HL-60/S4 (cell line): Measurements from ENCODE around the gene NRARP.
"Not testable (repeated sequence)": the region's sequence is repeated elsewhere in the genome, so short reads cannot be mapped to it uniquely, and the experiment has no call there.

Experiments used
- in situ Hi-C: fragments of 300-500 bp; cut with MboI; formaldehyde crosslinking; loops from 2 replicates; pipeline ENCODE4 v1.14.3; 2022; ENCODE audit warnings: low sequenced_read_pairs

NRARP gene, protein sequence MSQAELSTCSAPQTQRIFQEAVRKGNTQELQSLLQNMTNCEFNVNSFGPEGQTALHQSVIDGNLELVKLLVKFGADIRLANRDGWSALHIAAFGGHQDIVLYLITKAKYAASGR

DNA sequence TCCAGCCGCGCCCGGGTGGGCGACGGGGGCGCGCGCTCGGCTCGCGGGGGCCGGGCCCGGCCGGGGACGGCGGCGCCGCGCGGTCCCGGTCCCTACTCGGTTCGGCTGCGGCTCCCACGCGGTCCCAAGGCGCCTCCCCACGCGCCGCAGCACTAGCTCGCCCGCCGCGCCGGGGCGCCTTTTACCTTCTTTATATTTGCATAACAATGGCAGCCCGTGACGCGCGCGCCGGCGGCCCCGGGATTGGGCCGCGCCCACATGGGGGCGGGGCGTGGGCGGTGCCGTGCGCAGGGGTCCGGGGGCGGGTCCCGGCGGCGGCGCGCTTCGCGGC, at the start of gene NRARP:
Gene NRARP (minus strand): TSS at position 154 of the 331 bp plus-strand sequence. CDS start 343 bp downstream, outside the sequence.
- in situ Hi-C loops: no loop called here

DNA sequence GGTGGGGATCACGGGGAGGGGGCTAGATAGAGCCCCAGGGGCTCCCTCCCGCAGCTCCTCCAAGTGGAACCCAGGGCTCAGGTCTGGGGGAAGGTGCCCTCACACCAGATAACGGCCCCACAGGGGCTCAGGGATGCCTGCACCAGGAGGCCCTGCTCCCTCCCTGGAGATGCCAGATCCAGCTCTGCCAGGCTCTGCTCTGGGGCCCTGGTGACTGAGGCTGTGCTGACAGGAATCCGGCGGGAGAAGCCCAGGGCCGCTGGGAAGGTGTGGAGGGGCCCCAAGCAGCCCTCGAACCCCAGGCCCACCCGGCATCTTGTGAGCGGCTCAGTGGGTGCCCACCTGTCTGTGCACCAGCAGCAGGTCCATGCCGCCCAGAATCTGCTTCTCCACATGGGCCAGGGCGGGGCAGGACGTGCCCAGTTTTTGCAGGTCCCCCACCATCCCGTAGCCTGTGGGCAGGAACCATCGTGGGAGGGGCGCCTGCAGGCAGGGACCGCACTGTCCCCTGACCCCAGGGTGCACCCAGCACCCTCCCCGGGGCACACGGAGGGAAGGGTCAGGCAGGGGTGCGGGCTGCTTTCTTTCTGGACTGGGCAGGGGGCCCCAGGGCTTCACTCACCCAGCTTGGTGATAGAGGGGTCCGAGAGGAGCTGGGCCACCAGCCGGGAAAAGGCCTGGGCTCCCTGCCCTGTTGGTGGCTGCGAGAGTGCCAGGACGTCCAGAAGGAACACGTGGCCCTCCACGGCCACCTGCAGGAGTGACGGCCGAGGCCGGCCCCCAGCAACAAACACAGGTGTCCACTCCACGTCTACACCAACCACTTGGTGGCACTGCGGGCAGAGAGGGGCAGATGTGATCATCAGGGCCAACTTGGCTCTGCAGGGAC, 48.9 kb upstream of the NRARP start:
- in situ Hi-C loops: no loop called here

DNA sequence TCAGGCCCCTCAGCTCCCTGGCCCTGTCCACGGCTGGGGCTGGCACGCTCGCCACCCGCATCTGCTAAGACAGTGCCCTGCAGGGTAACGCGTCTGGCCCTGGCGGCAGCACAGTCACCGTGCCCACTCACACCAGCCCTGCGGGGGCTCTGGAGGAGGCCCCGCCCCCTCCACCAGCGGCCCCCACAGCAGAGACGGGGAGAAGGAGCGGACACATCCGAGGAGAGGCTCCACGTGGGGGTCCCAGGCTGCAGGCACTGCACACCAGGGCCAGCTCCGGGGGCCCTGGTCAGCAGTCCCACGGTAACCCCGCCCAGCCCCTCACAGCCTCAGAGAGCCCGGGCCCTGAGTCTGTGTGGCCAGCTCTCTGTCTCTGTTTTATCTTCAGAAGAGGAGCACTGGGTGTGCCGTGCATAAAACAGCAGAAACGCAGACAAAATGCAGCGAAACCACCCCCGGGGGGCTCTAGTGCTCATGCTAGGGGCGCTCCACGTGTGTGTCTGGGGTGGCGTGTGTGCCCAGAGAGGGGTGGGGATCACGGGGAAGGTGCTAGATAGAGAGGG, 47.5 kb upstream of the NRARP start:
- in situ Hi-C loops: no loop called here

DNA sequence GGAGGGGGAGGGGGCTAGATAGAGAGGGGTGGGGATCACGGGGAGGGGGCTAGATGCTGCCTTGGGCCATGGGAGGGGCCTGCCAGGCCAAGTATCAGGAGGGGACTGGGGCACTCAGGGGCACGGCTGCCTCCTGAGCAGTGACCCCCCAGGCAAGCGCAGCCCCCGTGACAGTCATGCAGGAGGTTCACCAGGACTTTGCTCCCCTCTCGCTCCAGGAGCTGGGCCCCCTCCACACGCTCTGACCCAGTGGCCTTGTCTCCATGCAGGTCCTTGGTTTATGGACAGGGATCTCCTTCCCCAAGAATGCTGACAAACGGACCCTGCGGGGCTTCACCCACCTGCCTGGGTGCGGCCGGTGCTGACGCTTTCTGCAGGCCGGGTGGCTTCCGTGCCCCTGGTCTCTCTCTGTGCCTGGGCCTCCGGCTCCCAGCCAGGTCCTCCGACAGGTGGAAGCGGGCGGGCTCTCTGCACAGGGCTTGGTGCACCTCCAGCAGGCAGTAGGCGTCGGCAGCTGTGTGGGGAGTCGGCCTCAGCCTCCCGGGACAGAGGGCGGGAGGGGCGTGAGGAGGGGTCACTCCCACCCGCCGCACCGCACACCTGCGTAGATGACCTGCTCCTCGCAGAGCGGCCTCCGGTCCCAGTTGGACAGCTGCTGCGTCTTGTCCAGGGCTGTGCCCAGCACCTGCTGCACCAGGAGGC, 46.8 kb upstream of the NRARP start:
- in situ Hi-C loops: no loop called here

DNA sequence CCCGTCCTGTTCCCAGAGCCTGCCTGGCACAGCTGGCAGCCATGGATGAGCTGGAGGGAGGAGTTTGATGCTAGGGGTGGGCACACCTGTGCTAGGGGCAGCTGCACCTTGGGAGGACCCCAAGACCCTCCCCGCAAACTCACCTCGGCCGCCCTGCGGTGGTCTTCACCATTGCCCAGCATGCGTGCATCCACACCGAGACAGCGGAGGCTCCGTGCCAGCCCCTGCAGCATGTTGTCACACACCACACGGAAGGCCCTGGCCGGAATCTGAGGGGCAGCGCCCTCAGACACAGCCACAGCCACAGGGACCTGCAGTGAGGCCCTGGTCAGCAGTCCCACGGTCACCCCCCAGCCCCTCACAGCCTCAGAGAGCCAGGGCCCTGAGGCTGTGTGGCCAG, 45.9 kb upstream of the NRARP start:
- in situ Hi-C loops: no loop called here

DNA sequence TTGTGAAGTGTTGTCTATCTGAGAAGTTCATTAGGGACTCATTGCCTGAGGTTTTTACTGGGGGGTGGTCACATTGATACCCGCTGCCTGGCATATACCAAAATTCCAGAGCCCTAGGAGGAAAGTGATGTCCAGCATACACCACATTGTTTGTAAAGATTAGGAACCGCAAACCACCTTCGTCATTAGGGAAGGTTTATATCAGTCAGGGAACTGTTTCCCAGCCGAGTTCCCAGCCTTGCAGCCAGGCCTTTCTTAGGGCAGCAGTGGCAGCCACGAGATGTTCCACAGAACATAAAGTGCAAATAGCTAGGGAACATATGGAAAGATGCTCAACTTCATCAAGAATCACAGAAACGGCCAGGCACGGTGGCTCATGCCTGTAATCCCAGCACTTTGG, 40.4 kb upstream of the NRARP start:
- in situ Hi-C loops: no loop called here

DNA sequence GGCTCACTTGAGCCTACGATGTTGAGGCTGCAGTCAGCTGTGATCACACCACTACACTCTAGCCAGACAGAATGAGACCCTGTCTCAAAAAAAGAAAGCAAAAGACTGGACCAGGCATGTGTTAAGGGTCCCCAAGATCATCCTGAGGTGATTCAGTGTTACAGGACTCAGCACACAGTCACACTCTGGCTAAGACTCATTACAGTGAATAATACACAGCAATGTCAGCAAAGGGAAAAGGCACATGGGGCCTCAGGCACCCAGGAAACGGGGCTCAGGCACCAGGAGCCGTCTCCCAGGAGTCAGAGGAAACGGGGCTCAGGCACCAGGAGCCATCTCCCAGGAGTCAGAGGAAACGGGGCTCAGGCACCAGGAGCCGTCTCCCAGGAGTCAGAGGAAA, 39.2 kb upstream of the NRARP start:
- in situ Hi-C loops: no loop called here

DNA sequence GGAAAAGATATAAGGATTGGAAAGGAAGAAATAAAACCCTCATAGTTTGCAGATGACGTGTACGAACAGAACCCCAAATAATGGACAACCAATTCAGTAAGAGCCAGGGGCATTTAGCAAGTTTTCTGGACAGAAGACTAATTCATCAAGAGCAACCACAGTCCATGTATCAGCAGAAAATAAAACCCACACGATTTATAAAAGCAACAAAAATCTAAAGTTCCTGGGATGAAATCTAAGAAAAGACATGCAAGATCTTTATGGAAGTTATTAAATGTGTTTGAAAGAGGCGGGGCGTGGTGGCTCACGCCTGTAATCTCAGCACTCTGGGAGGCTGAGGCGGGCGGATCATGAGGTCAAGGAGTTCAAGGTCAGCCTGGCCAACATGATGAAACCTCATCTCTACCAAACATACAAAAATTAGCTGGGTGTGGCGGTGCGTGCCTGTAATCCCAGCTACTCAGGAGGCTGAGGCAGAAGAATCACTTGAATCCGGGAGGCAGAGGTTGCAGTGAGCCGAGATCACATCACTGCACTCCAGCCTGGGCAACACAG, 37.9 kb upstream of the NRARP start:
- in situ Hi-C loops: not testable (repeated sequence)

DNA sequence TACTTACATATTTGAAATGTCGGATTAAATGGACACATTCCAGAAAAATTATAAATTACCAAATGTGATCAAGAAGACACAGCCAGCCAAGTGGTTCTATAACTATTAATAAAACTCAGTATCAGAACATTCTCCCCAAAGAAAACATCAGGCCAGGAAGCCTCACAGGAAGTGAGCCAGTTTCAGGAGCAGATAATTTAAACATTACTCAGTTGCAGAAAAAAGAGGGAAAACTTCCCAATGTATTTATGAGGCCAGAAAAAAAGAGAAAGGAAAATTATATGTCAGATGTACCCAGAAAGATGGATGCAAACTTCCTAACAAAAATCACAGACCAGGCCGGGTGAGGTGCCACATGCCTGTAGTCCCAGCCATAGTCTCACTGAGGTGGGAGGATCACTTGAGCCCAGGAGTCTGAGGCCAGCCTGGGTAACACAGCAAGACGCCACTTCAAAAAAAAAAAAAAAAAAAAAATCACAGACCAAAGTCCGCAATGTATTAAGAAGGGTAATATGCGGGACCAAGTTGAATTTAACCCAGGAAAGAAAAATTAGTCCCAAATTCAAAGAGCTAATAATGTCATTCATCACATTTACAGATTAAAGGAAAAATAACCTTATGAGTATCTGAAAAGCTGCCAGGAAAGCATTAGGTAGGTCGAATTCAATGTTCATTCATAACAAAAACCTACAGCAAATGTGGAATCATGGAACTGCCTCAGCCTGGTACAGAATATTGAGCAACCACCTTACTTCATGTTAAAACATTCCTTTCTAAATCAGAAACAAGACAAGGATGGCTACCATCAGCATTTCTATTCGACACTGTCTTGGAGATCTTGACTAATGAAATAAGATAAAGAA, 37.2 kb upstream of the NRARP start:
- in situ Hi-C loops: no loop called here

DNA sequence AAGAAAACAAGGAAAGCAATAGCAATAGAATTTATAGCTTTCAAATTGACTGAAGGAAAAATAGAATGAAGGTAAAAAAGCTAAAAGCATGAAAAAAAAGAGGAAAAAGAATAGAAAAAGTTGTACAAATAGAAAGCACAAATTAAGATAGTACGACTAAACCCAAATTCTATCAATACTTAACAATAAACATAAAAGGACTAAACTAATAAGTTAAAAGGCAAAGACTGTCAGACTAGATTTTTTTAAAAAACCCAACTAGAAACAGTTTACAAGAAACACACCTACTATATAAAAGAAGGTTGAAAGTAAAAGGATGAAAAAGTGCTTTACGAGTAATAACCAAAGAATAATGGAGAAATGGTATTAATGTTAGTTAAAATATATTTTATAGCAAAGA, 34.7 kb upstream of the NRARP start:
- in situ Hi-C loops: no loop called here

DNA sequence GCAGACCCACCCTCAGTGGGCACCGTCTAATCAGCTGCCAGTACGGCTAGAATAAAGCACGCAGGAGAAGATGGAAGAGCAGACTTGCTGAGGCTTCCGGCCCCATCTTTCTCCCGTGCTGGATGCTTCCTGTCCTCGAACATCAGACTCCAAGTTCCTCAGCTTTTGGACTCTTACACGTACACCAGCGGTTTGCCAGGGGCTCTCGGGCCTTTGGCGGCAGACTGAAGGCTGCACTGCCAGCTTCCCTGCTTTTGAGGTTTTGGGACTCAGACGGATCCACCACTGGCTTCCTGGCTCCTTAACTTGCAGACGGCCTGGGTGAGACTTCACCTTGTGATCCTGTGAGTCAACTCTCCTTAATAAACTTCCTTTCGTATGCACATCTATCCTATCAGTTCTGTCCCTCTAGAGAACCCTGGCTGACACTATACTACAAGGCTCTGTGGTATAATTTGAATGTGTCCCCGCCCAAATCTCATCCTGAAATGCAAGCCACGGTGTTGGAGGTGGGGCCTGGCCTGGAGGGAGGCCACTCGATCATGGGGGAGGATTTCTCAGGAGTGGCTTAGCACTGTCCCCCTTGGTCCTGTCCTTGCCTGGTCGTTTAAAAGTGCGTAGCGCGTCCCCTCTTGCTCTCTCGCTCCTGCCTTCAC, 31.1 kb upstream of the NRARP start:
- in situ Hi-C loops: no loop called here

DNA sequence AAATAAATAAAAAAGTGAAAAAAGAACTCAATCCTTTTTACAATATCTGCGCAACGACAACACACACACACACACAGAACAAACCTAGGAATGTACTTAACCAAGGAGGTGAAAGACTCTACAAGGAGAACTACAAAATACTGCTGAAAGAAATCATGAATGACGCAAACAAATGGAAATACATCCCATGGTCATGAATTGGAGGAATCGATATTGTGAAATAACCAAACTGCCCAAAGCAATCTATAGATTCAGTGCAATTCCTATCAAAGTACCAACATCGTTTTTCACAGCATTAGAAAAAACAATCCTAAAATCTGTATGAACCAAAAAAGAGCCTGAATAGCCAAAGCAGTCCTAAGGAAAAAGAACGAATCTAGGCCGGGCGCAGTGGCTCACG, 29.9 kb upstream of the NRARP start:
- in situ Hi-C loops: no loop called here

DNA sequence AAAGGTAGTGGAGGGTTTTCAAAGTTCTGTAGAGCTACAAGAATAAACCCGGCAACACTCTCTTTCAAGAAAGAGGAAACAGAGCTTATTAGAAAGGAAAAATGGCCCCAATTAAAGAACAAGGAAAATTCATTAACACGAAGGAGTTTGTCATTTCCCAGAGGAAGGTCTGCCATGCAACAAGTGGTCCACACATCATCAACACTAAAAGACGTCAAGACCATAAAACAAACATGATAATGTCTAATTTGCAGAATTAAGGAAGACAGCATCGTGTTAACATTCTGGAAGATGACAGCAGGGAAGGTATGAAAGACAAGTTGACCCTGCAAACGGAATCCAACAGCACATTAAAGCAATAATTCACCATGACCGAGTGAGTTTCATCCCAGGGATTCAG, 28.6 kb upstream of the NRARP start:
- in situ Hi-C loops: no loop called here

DNA sequence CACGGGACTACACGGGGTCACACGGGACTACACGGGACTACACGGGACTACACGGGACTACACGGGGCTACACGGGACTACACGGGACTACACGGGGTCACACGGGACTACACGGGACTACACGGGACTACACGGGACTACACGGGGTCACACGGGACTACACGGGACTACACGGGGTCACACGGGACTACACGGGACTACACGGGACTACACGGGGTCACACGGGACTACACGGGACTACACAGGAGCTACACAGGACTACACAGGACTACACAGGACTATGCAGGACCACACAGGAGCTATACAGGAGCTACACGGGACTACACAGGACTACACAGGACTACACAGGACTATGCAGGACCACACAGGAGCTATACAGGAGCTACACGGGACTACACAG, 27.5 kb upstream of the NRARP start:
- in situ Hi-C loops: not testable (repeated sequence)

DNA sequence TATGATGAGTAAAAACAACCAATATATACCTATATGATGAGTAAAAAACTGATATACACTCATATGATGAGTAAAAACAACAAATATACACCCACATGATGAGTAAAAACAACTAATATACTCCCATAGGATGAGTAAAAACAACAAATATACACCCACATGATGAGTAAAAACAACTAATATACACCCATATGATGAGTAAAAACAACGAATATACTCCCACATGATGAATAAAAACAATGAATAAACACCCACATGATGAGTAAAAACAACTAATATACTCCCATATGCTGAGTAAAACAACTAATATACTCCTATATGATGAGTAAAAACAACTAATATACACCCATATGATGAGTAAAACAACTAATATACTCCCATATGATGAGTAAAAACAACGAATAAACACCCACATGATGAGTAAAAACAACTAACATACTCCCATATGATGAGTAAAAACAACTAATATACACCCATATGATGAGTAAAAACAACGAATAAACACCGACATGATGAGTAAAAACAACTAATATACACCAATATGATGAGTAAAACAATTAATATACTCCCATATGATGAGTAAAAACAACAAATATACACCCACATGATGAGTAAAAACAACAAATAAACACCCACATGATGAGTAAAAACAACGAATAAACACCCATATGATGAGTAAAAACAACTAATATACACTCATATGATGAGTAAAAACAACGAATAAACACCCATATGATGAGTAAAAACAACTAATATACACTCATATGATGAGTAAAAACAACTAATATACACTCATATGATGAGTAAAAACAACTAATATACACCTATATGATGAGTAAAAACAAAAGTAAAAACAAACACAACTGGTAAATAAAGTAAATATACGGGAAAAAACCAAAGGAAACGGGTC, 25.8 kb upstream of the NRARP start:
- in situ Hi-C loops: not testable (repeated sequence)

DNA sequence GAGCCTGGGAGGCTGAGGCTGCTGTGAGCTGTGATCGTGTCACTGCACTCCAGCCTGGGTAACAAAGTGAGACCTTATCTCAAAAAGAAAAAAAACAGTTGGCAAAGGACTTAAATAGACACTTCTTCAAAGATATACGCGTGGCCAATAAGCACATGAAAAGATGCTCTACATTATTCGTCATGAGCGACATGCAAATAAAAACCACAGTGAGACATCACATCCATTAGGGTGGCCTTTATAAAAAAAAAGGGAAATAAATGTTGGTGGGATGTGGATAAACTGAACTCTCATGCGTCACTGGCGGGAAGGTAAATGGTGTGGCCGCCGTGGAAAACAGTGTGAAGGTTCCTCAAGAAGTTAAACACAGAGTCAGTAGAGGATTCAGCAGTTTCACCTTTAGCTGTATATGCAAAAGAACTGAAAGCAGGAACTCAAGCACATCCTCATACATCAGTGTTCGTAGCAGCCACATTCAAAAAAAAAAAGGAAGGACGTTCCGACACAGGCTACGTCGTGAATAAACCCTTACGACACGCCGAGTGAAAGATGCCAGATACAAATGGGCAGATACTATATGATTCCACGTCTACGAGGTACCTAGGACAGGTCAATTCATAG, 24.5 kb upstream of the NRARP start:
- in situ Hi-C loops: no loop called here

DNA sequence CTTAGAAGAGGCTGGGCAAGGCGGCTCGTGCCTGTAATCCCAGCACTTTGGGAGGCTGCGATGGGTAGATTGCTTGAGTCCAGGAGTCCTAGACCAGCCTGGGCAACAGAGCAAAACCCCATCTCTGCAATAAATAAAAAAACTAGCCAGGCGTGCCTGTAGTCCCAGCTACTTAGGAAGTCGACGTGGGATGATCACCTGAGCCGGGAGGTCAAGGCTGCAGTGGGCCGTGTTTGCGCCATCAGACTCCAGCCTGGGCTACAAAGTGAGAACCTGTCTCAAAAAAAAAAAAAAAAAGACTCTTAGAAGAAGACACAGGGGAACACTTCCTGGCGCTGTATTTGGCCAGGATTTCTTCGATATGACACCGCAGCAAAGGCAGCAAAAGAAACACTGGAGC, 23.7 kb upstream of the NRARP start:
- in situ Hi-C loops: no loop called here

DNA sequence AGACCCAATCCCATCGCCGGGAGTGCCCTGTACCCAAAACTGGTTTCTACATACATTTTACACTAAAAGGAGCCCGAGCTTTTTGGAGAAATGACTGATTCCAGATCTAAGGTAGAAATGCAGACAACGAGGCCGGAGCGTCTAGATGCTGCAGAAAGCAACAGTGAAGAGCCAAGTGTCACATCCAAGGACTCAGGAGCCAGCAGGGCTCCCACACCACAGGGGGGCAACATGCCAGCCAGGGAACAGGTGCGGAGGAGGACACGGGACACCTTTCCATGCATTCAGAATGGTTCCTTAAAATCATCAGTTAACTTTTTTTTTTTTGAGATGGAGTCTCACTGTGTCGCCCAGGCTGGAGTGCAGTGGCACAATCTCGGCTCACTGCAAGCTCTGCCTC, 23.1 kb upstream of the NRARP start:
- in situ Hi-C loops: no loop called here
